GM18498 (cell line): ENCODE data around the gene JMY.

ENCODE experiments used
- ATAC-seq: cut with Tn5 transposase; IDR thresholded peaks from one replicate; pipeline ENCODE4 v1.9.1; 2021; ENCODE audit warnings: mild to moderate bottlenecking, moderate library complexity; ENCODE audit not compliant: unreplicated experiment

The JMY gene, protein sequence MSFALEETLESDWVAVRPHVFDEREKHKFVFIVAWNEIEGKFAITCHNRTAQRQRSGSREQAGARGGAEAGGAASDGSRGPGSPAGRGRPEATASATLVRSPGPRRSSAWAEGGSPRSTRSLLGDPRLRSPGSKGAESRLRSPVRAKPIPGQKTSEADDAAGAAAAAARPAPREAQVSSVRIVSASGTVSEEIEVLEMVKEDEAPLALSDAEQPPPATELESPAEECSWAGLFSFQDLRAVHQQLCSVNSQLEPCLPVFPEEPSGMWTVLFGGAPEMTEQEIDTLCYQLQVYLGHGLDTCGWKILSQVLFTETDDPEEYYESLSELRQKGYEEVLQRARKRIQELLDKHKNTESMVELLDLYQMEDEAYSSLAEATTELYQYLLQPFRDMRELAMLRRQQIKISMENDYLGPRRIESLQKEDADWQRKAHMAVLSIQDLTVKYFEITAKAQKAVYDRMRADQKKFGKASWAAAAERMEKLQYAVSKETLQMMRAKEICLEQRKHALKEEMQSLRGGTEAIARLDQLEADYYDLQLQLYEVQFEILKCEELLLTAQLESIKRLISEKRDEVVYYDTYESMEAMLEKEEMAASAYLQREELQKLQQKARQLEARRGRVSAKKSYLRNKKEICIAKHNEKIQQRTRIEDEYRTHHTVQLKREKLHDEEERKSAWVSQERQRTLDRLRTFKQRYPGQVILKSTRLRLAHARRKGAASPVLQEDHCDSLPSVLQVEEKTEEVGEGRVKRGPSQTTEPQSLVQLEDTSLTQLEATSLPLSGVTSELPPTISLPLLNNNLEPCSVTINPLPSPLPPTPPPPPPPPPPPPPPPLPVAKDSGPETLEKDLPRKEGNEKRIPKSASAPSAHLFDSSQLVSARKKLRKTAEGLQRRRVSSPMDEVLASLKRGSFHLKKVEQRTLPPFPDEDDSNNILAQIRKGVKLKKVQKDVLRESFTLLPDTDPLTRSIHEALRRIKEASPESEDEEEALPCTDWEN

GRCh38 chr5:79235634-79236361 is at the start of gene JMY:
TSS of gene JMY (plus strand) at chr5:79236131. CDS start at chr5:79236651, 520 bp downstream.
- peak; percentile 81 for ATAC-seq

- ATAC-seq, result no peak
Observed at GRCh38 chr5:79186455-79186854, 49.5 kb upstream of the JMY start.

DNA sequence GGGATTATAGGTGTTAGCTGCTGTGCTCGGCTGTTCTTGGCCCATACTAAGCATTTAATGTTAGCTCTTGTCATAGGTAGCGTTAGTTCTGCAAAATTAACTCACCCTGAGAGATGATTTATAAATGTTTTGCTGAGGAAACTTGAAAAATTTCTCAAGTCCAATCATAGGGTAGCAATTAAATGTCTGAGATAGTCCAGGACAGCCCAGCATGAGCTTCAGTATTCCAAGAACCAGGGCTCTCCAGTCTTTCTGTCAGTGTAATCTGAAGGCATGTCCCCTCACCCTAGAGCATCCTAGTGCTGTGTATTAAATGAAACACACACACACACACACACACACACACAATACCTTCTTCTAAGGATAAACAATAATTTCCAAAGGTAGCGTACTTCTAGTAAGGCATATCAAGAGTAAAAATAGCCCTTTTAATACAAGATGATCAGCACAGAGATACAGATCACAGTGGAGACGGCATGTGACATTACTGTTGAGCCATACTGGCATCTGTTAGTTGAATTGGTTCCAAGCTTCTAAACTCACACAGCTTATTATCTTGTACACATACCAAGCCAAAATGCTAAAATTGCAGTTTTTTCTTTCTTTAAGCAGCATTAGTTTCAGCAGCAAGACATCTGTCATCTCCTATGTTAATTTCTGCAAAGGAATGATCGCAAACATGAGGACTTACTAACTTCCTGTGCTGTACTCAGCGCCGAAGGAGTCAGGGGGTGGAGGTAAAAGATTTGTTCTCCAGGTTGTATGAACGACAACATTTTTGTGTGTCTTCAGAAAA is 46.3 kb upstream of the JMY start:
- no peak for ATAC-seq

DNA sequence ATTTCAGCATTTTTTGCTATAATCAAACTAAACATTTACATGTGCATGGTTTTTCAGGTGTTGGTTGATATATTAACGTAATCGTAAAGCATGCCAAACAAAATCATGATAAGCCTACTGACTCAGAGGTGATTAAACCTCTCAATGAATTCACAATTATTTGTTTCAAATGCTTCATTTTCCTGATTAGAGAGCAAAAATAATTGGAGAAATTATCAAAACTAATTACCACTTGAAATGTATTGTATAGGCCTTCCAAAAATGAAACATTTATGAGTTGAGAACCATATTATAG is 45.7 kb upstream of the JMY start:
- ATAC-seq, result no peak

- ATAC-seq, result no peak
Observed at GRCh38 chr5:79191457-79191856, 44.5 kb upstream of the JMY start.

DNA sequence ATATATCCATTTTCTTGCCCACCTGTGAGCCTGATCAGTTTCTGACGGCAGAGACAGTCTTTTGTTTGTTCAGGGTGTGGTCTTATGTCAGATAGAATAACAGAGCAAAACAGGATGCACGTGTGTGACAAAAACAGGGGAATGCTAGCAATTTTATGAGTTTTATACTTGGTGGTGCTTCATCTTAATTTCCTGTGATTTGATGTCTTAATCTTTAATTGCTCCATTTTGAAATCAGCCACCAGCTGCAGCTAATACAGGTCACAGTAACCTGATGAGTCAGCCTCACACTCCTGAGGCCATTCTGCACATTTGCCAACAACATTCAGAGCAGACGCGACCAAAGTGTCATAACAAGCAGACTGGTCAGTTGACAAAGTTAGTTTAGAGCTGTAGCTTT is 42.3 kb upstream of the JMY start:
- no peak for ATAC-seq

DNA sequence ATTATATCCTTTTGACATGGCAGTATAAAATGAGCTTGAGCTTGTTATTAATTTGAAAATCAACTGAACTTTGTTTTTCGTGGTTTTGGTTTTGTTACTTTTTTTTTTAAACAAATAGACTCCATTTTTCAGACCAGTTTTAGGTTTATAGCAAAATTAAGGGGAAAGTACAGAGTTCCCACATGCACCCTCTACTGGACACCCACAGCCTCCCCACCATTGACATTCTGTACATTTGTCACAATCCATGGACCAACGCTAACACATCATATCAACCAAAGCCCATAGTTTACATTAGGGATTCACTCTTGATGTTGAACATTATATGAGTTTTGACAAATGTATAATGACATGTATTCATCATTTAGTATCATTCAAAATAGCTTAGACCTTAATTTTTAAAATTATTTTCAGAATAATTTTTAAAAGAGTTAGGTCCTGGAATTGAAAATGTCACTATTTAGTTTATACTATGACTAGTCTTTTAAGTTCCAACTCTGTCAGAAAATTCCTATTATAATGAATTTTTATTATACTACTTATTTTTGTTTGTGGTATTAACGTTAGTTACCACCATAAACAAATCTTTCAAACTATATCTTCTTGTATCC is 35.3 kb upstream of the JMY start:
- no peak for ATAC-seq

DNA sequence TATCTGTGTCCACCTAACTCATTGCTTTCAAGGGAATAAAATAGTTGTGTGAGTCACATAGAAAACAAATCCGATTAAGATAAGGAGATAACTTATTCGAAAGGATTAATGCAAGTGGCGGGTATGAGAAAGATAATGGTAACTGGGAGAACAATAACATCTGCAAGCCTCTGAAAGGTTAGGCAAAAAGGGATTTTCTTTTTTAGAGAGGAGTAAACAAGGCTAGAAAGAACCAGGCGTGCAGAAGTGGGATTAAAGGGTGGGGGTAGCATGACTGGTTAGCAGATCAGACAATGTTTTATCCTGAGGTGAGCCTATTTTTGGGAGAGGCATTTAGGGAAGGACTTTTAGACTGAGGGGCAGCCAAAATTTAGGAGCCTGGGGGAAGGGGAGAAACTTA is 34.7 kb upstream of the JMY start:
- no peak for ATAC-seq

GRCh38 chr5:79202076-79202475 is 33.9 kb upstream of the JMY start:
- no peak for ATAC-seq

DNA sequence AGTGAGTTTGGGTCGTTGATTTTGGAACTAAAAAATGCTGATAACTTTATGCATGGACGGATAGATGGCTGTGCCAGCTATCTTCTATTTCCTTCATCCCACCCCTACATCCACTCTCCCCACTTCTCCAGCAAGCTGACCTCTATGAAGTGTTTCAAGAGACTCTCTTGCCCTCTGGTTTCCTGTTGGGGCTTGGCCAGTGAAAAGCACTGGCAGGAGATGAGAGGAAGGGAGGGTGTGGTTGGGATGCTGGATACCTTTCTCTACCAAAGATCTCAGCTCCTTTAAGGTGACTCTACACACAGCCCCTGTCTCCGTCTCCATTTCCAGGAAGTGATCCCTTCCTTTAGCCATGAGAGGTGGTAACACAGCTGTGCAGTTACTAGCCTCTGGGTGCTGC is 30.0 kb upstream of the JMY start:
- no peak for ATAC-seq

DNA sequence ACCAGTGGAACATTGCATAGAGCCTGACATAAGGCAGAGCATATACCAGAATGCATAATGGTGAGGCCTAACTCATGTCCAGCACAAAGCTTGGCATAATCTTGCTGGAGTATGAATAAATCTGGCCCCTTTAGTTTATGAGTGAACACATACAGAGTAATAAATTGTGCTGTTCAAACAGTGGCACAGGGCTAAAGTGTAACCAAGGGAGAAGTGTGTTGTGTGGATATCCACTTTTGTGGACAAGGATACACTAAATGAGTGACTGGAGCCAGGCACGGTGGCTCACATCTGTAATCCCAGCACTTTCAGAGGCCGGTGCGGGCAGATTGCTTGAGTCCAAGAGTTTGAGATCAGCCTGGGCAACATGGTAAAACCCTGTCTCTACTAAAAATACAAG is 29.4 kb upstream of the JMY start:
- ATAC-seq, result no peak

DNA sequence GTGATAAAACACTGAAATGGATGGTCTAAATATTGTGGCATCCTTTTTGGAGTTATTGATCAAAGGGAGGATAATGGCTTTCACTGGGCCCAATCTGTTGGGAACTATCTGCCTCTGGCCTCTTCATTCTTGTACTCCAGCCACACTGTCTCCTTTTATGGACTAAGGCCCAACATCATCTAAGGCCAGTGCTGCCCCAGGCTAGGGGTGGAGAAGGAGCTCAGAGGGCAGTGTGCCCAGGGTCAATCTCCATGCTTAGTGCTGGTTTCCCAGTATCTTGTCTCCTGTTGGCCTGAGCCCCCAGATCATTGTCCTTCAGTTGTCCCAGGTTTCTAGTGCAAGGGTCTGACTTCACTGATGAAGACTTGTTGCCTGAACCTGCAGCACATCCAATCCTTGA is 26.4 kb upstream of the JMY start:
- no peak for ATAC-seq

DNA sequence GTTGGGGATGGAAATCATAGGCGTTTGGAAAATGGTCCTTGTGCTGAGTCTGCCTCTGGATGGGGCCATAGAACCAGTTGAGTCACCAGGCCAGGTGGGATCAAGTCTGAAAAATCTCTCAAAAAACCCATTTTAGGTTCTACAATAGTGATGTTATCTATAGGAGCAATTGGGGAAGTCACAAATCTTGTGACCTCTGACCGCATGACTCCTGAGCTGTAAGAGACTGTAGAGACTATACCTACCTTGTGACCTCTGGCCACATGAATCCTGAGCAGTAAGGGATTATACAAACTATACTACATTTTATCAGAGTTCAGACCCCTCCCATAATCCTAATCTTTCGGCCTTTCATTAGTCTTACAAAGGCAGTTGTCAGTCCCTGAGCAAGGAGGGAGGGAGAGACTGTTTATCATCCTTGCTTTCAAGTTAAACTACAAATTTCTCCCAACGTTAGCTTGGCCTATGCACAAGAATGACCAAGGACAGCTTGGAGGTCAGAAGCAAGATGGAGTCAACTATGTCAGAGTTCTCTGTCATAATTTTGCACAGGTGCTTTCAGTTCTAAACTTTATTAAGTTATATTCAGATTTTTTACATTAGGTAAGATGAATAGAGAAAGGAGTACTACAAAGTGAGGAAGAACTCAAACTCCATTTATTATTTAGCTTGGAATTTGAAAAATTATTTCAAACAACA is 11.5 kb upstream of the JMY start:
- no peak for ATAC-seq

DNA sequence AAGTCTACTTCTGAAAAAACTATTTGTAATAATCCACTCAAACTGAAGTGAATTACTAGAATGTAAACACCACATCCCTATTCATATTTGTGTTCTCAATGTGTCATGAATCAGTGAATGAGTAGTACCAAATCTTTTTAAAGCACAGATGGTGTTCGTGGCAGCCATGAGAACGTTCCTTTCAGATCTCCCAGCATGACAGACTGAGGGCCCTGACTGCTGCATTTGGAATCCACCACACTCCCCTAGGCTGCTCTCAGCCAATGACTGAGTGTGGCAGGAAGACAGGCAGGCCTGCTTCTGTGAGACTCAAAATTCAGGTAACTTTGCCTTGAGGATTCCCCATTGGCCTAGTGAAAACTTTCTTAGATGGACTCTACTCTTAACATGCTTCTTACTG is 10.9 kb upstream of the JMY start:
- ATAC-seq, result no peak

- no peak for ATAC-seq
Observed at GRCh38 chr5:79225441-79225840, 10.5 kb upstream of the JMY start.

GRCh38 chr5:79227484-79228025 is 8.4 kb upstream of the JMY start:
- no peak for ATAC-seq

DNA sequence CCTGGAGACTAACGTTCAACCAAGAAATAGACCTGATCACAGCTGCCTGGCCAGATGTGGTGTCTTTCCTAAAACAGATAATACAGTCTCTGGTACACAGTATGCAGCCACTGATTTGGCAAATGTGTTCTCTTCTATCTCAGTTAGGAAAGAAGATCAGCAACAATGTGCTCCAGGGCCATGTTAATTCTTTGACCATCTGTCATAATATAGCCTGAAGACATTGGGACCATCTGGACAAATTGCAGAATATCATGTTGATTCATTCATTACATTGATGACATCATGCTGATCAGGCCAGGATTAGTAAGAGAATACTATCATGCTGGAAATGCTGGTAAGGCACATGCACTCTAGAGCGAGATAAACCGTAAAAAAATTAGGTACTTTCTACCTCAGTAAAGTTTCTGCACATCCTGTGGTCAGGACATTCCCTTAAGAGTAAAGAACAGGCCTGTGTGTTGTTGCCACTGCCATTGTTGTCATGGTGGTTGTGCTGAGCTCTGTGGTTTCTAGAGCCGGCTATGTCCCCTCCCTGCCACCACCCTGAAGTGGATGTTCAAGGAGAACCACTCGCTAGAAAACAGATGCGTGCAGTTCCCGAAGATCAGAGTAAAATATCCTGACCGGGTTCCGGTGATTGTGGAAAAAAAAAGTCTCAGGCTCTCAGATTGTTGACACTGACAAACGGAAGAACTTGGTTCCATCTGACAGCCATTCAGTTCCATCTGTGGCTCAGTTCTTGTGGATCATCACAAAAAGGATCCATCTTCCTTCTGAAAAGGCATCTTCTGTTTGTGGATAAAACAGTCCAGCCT is 6.4 kb upstream of the JMY start:
- peak; percentile 74 for ATAC-seq

GRCh38 chr5:79235261-79235633 is 684 bp upstream of the JMY start:
- no peak for ATAC-seq
